Measurements from ENCODE around the gene USP31. TPM values are rescaled to one million over a fixed set of nuclear protein-coding genes. Genes with fewer than 3 reads are reported as not detected.

USP31 gene
- total RNA-seq, 1 experiment from 2014 or later: 23.6 TPM

DNA sequence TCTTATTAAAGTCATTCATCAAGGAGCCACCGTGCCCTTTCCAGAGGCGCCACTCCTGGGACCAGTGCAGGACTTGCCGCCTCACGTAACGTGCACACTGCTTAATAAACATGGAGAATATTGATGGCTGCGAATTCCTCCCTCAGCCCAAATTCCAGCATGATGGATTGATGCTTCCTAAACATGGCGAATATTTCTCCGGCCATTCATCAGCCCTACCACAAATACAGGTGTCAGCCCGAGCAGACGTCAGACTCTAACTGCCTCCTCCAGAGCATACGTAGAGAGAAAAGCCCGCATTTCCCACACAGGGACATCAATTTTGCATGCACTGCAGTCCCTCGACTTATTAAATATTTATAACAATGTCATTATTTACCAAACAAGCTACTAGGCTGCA, 97.0 kb downstream of the USP31 start:
- TF ChIP-seq, protein P1, sequence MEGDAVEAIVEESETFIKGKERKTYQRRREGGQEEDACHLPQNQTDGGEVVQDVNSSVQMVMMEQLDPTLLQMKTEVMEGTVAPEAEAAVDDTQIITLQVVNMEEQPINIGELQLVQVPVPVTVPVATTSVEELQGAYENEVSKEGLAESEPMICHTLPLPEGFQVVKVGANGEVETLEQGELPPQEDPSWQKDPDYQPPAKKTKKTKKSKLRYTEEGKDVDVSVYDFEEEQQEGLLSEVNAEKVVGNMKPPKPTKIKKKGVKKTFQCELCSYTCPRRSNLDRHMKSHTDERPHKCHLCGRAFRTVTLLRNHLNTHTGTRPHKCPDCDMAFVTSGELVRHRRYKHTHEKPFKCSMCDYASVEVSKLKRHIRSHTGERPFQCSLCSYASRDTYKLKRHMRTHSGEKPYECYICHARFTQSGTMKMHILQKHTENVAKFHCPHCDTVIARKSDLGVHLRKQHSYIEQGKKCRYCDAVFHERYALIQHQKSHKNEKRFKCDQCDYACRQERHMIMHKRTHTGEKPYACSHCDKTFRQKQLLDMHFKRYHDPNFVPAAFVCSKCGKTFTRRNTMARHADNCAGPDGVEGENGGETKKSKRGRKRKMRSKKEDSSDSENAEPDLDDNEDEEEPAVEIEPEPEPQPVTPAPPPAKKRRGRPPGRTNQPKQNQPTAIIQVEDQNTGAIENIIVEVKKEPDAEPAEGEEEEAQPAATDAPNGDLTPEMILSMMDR (IDR thresholded peaks at IDR 0.05; ENCODE audit: unreplicated experiment): no peak
- H3K36me3 Mint-ChIP-seq (ENCODE audit: insufficient read depth, unreplicated experiment): no peaks in the 10 kb centered on the region
- peaks cover 95% of the 10 kb centered on the region for H3K27me3 Mint-ChIP-seq (ENCODE audit: unreplicated experiment)
- no TSS peak for BruUV-seq (replicated peaks)
- no peak overlapping the region for H3K4me3 Mint-ChIP-seq (ENCODE audit: low read depth, unreplicated experiment)
- intact Hi-C loops (cut with micrococcal nuclease; ENCODE audit: unreplicated experiment): no loop called here
- H3K9me3 Mint-ChIP-seq (ENCODE audit: low read depth, unreplicated experiment): peaks cover 2% of the 10 kb centered on the region
- no peak overlapping the region for H3K27ac Mint-ChIP-seq (ENCODE audit: unreplicated experiment)
- H3K4me1 Mint-ChIP-seq (ENCODE audit: low read depth, unreplicated experiment): no peaks in the 10 kb centered on the region
- CTCF ChIA-PET: no interaction called here
- no peak for DNase-seq

DNA sequence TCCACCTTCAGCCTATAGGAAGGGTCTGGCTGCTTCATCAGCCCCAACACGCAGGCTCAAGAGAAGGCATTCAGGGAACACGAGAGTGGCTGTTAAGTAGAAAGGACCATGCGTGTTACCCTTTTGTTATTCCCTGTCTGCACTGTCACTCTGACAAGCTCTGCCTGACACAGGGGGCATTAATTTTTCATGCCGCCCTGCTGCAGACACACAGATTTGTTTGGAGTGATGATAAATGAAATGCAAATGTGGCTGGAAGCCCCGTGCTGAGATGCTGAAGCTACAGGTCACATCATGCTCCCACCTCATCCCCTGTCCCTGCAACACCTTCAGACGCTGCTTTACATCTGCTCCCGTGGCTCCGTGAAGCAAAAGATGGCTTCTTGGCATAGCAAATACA, 97.7 kb downstream of the USP31 start:
- Mint-ChIP-seq H3K4me3 (ENCODE audit: low read depth, unreplicated experiment) (no peak overlapping the region), H3K27me3 (ENCODE audit: unreplicated experiment) (peaks cover 95% of the 10 kb centered on the region), H3K27ac (ENCODE audit: unreplicated experiment) (no peak overlapping the region), H3K9me3 (ENCODE audit: low read depth, unreplicated experiment) (peaks cover 2% of the 10 kb centered on the region), H3K4me1 (ENCODE audit: low read depth, unreplicated experiment) (no peaks in the 10 kb centered on the region), H3K36me3 (ENCODE audit: insufficient read depth, unreplicated experiment) (no peaks in the 10 kb centered on the region)
- TF ChIP-seq, protein P1 (IDR thresholded peaks at IDR 0.05; ENCODE audit: unreplicated experiment): no peak
- no peak for DNase-seq
- intact Hi-C loops (cut with micrococcal nuclease; ENCODE audit: unreplicated experiment): no loop called here
- CTCF ChIA-PET: no interaction called here
- no TSS peak for BruUV-seq (replicated peaks)

DNA sequence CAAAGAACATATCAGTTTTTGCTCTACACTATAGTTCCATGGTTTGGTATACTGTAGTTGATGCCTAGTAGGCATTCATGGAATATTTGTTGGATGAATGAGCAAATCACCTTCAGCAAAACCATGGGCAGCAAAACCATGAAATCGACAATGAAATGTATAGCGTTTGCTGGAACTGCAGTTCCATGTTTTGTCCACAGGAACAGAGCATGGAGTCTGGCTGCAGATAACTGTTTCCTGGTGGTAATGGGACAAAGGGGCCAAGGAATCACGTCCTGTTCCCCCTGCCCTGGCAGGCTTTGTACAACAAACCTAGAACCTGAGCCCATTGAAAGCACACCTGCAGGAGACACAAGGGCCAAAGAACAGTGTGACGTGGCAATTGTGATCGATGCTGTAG, 101.1 kb downstream of the USP31 start:
- H3K27ac Mint-ChIP-seq (ENCODE audit: unreplicated experiment): no peak overlapping the region
- H3K36me3 Mint-ChIP-seq (ENCODE audit: insufficient read depth, unreplicated experiment): no peaks in the 10 kb centered on the region
- no peak overlapping the region for H3K4me3 Mint-ChIP-seq (ENCODE audit: low read depth, unreplicated experiment)
- peaks cover 96% of the 10 kb centered on the region for H3K27me3 Mint-ChIP-seq (ENCODE audit: unreplicated experiment)
- DNase-seq: no peak
- H3K4me1 Mint-ChIP-seq (ENCODE audit: low read depth, unreplicated experiment): no peaks in the 10 kb centered on the region
- no TSS peak for BruUV-seq (replicated peaks)
- TF ChIP-seq, protein P1 (IDR thresholded peaks at IDR 0.05; ENCODE audit: unreplicated experiment): no peak
- intact Hi-C loops (cut with micrococcal nuclease; ENCODE audit: unreplicated experiment): no loop called here
- CTCF ChIA-PET: no interaction called here
- peaks cover 2% of the 10 kb centered on the region for H3K9me3 Mint-ChIP-seq (ENCODE audit: low read depth, unreplicated experiment)

DNA sequence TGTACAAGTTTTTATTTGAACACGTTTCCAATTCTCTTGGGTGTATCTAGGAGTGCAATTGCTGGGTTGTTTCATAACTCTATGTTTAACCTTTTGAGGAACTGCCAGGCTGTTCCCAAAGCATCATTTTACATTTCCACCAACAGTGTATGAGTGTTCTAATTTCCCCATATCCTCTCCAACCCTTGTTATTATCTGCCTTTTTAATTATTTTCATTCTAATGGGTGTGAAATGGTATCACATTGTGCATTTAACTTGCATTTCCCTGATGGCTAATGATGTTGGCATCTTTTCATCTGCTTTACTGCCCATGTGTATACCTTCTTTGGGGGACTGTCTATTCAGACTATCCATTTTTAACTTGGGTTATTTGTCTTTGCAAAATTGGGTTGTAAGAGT, 104.2 kb downstream of the USP31 start:
- H3K27me3 Mint-ChIP-seq (ENCODE audit: unreplicated experiment): peaks cover 87% of the 10 kb centered on the region
- H3K9me3 Mint-ChIP-seq (ENCODE audit: low read depth, unreplicated experiment): peaks cover 2% of the 10 kb centered on the region
- H3K4me1 Mint-ChIP-seq (ENCODE audit: low read depth, unreplicated experiment): no peaks in the 10 kb centered on the region
- DNase-seq: no peak
- no TSS peak for BruUV-seq (replicated peaks)
- intact Hi-C loops (cut with micrococcal nuclease; ENCODE audit: unreplicated experiment): no loop called here
- CTCF ChIA-PET: no interaction called here
- H3K36me3 Mint-ChIP-seq (ENCODE audit: insufficient read depth, unreplicated experiment): no peaks in the 10 kb centered on the region
- no peak overlapping the region for H3K27ac Mint-ChIP-seq (ENCODE audit: unreplicated experiment)
- H3K4me3 Mint-ChIP-seq (ENCODE audit: low read depth, unreplicated experiment): no peak overlapping the region
- TF ChIP-seq, protein P1 (IDR thresholded peaks at IDR 0.05; ENCODE audit: unreplicated experiment): no peak

DNA sequence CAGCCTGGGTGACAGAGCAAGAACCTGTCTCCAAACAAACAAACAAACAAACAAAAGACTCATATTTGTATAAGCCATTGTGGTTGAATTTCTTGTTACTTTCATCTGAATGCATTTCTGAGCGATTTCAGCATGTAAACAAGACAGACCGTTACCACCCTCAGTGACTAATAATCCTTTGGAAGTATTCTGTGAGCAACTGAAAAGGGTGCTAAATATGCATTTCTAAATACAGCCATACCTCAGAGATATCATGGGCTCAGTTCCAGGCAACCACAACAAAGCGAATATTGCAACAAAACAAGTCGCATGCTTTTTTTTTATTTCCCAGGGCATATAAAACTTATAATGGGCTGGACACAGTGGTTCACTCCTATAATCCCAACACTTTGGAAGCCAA, 109.0 kb downstream of the USP31 start:
- H3K4me3 Mint-ChIP-seq (ENCODE audit: low read depth, unreplicated experiment): no peak overlapping the region
- TF ChIP-seq, protein P1 (IDR thresholded peaks at IDR 0.05; ENCODE audit: unreplicated experiment): no peak
- CTCF ChIA-PET: no interaction called here
- H3K9me3 Mint-ChIP-seq (ENCODE audit: low read depth, unreplicated experiment): no peaks in the 10 kb centered on the region
- intact Hi-C loops (cut with micrococcal nuclease; ENCODE audit: unreplicated experiment): no loop called here
- BruUV-seq (replicated peaks): no TSS peak
- no peak for DNase-seq
- H3K4me1 Mint-ChIP-seq (ENCODE audit: low read depth, unreplicated experiment): no peaks in the 10 kb centered on the region
- peaks cover 70% of the 10 kb centered on the region for H3K27me3 Mint-ChIP-seq (ENCODE audit: unreplicated experiment)
- no peaks in the 10 kb centered on the region for H3K36me3 Mint-ChIP-seq (ENCODE audit: insufficient read depth, unreplicated experiment)
- no peak overlapping the region for H3K27ac Mint-ChIP-seq (ENCODE audit: unreplicated experiment)

All from Calu3 (cell line).